HEK293 (cell line): ENCODE data around the gene NPRL2.

Experiments
- CTCF ChIP-seq: fragments of 450-650 bp; formaldehyde crosslinking; IDR thresholded peaks from 2 replicates; pipeline ENCODE4 v1.5.1; 2016; ENCODE audit warnings: missing biosample characterization, missing genetic modification characterization
- MEIS1 ChIP-seq: sonication (generic); formaldehyde crosslinking; IDR thresholded peaks from 2 replicates; pipeline ENCODE4 v1.8.1; 2022; ENCODE audit warnings: missing genetic modification reagents, mild to moderate bottlenecking, borderline replicate concordance

DNA sequence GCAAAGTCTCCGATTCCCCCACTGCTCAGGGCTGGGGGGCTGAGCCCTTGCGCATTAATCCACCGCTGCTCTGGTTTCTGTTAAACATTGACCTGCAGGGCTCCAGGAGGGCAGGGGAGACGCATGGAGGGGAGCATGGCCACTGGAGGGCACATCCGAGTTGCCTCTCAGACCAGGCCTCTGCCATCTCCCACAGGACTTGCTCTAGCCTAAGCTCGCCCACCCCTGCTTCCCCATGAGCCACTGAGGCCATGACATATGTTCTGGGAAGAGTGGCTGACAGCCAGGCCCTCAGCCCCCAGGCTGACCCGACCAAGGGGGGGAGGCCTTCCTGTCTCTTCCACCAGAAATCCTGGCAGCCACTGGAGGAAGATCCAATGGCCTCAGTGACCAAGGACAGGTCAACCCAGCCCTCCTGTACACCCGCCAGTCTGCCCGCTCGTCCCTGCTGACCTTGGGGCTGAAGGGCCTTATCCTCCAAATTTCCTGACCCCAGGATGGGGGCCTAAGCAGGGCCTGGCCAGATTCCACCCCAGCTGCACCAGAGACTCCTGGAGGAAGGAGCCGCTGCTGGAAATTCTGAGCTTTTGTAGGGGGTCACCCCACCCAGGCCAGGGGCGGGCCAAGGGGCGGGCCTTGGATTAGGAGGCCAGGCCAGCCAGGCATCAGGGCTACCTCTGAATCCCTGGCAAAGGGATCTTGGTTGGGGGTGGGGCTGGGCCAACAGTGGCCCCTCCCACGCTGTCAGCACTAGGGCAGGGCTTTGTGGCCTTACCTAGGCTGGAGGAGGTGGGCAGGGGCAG, 47.4 kb downstream of the NPRL2 start, which contains the start of gene HYAL1:
- TF ChIP-seq MEIS1 (no peak), CTCF (tag by site-specific recombination) (0 out of 2 replicates have a peak, but pooled peaks have one; percentile 23)
